ENCODE results near the gene SCAPER. TPM values are rescaled to one million over a fixed set of nuclear protein-coding genes. Genes with fewer than 3 reads are reported as not detected.
"Not testable (repeated sequence)": the region's sequence is repeated elsewhere in the genome, so short reads cannot be mapped to it uniquely, and the experiment has no call there.

Gene SCAPER
- total RNA-seq, 1 donor = 9.1 TPM

GRCh38 chr15:76861815-76862397 is 43.2 kb downstream of the SCAPER start:
- H3K4me3 ChIP-seq (ENCODE audit: low read depth, low read length) = no peak overlapping the region
- TF ChIP-seq CTCF (IDR thresholded peaks at IDR 0.05; ENCODE audit: insufficient read depth, low read depth, low read length) = no peak
- no peak for DNase-seq (ENCODE audit: low read depth)

GRCh38 chr15:76860201-76860600 is 44.9 kb downstream of the SCAPER start:
- H3K4me3 ChIP-seq (ENCODE audit: low read depth, low read length) = no peak overlapping the region
- no peak for DNase-seq (ENCODE audit: low read depth)
- no peak for TF ChIP-seq CTCF (IDR thresholded peaks at IDR 0.05; ENCODE audit: insufficient read depth, low read depth, low read length)

GRCh38 chr15:76850367-76850766 is 54.8 kb downstream of the SCAPER start:
- H3K4me3 ChIP-seq (ENCODE audit: low read depth, low read length); DNase-seq (ENCODE audit: low read depth): not testable (repeated sequence)

GRCh38 chr15:76846782-76847181 is 58.4 kb downstream of the SCAPER start:
- TF ChIP-seq CTCF (IDR thresholded peaks at IDR 0.05; ENCODE audit: insufficient read depth, low read depth, low read length) = no peak

GRCh38 chr15:76844096-76844495 is 61.0 kb downstream of the SCAPER start:
- no peak overlapping the region for H3K4me3 ChIP-seq (ENCODE audit: low read depth, low read length)
- DNase-seq (ENCODE audit: low read depth) = no peak
- TF ChIP-seq CTCF (IDR thresholded peaks at IDR 0.05; ENCODE audit: insufficient read depth, low read depth, low read length) = no peak

More at GRCh38 chr15:76846782-76847181, 58.4 kb downstream of the SCAPER start:
- no peak for DNase-seq (ENCODE audit: low read depth)
- H3K4me3 ChIP-seq (ENCODE audit: low read depth, low read length) = no peak overlapping the region

- TF ChIP-seq CTCF (IDR thresholded peaks at IDR 0.05; ENCODE audit: insufficient read depth, low read depth, low read length) = no peak
- no peak for DNase-seq (ENCODE audit: low read depth)
- no peak overlapping the region for H3K4me3 ChIP-seq (ENCODE audit: low read depth, low read length)
Observed at GRCh38 chr15:76843269-76843668, 61.9 kb downstream of the SCAPER start.

GRCh38 chr15:76840830-76841460 is 64.2 kb downstream of the SCAPER start:
- peak; percentile 47 for DNase-seq (ENCODE audit: low read depth)
- peak; percentile 65 for TF ChIP-seq CTCF (IDR thresholded peaks at IDR 0.05; ENCODE audit: insufficient read depth, low read depth, low read length)
- H3K4me3 ChIP-seq (ENCODE audit: low read depth, low read length) = no peak overlapping the region
